GM21576 (cell line): Measurements from ENCODE around the gene FAM234A.
"Not testable (repeated sequence)": the region's sequence is repeated elsewhere in the genome, so short reads cannot be mapped to it uniquely, and the experiment has no call there.

Experiments used
- ATAC-seq: cut with Tn5 transposase; IDR thresholded peaks from one replicate; pipeline ENCODE4 v1.9.1; 2021; ENCODE audit warnings: mild to moderate bottlenecking, moderate library complexity; ENCODE audit not compliant: unreplicated experiment

Gene FAM234A

GRCh38 chr16:264440-264951 lies 29.9 kb downstream of the FAM234A start:
- ATAC-seq = no peak

- ATAC-seq = no peak
Measured at GRCh38 chr16:265002-265529, 30.4 kb downstream of the FAM234A start.

GRCh38 chr16:265711-266110 lies 31.1 kb downstream of the FAM234A start:
- ATAC-seq = no peak

GRCh38 chr16:266258-267164 lies 31.9 kb downstream of the FAM234A start:
- ATAC-seq = no peak

GRCh38 chr16:267562-267961 lies 32.9 kb downstream of the FAM234A start:
- not testable (repeated sequence) for ATAC-seq

GRCh38 chr16:268141-269053 lies 33.8 kb downstream of the FAM234A start:
- ATAC-seq = no peak

GRCh38 chr16:269061-269796 lies 34.6 kb downstream of the FAM234A start:
- no peak for ATAC-seq

- no peak for ATAC-seq
Measured at GRCh38 chr16:270381-271255, 36.0 kb downstream of the FAM234A start.

- no peak for ATAC-seq
Measured at GRCh38 chr16:272633-273546, 38.3 kb downstream of the FAM234A start.

- ATAC-seq = no peak
Measured at GRCh38 chr16:273547-274421, 39.2 kb downstream of the FAM234A start.

- no peak for ATAC-seq
Measured at GRCh38 chr16:275041-275641, 40.5 kb downstream of the FAM234A start.

GRCh38 chr16:275786-276232 lies 41.2 kb downstream of the FAM234A start, which contains the start of gene RGS11:
Gene RGS11, minus strand, starts transcription at chr16:275944. Its CDS starts 33 bp downstream, at chr16:275911.
- ATAC-seq = no peak

GRCh38 chr16:276426-277077 lies 41.9 kb downstream of the FAM234A start:
- ATAC-seq = no peak

- no peak for ATAC-seq
Measured at GRCh38 chr16:278863-279366, 44.3 kb downstream of the FAM234A start.

GRCh38 chr16:279531-279930 lies 44.9 kb downstream of the FAM234A start:
- ATAC-seq = no peak

- no peak for ATAC-seq
Measured at GRCh38 chr16:280005-280460, 45.4 kb downstream of the FAM234A start.
